Measurements from ENCODE around the gene ETV5. TPM values are rescaled to one million over a fixed set of nuclear protein-coding genes. Genes with fewer than 3 reads are reported as not detected.
A peak's percentile ranks its signal among the peaks of the same experiment; 100 is the strongest.

The ETV5 gene
- total RNA-seq, 4 donors from 2014 or later = 6.6 to 12.4 (median 9.5) TPM

GRCh38 chr3:186108106-186108940 is 566 bp downstream of the ETV5 start:
- no peak for DNase-seq (ENCODE audit: extremely low spot score)
- intact Hi-C loops (cut with DNase I) = loop anchor here (10.0 kb wide), 1 partner anchor 106 kb away; no protein-coding TSS in a partner anchor

GRCh38 chr3:186107215-186108105 is 1.4 kb downstream of the ETV5 start:
- Histone ChIP-seq H3K36me3 (no peaks in the 10 kb centered on the region), H3K9me3 (no peaks in the 10 kb centered on the region), H3K4me3 (peak overlapping the region; percentile 64 to 81 (median 72)), H3K27me3 (peaks cover 0 to 10% (median 0%) of the 10 kb centered on the region in 4 donors), H3K27ac (replicated peaks in 1 of 4) (peak overlapping the region; percentile 75 to 86 (median 82)), H3K4me1 (peaks cover 21 to 46% (median 42%) of the 10 kb centered on the region in 4 donors)
- TF ChIP-seq EP300 (IDR thresholded peaks at IDR 0.05) (no peak), POLR2AphosphoS5 (IDR thresholded peaks at IDR 0.05) (peak in 1 of 2 donors; percentile 38)
- WGBS = 6% methylated on average over 33 of the region's 45 CpGs
- DNase-seq (ENCODE audit: extremely low spot score) = no peak
- intact Hi-C loops (cut with DNase I) = loop anchor here (10.0 kb wide), 1 partner anchor 107 kb away; no protein-coding TSS in a partner anchor

More at GRCh38 chr3:186108106-186108940, 566 bp downstream of the ETV5 start:
- Histone ChIP-seq H3K4me3 (peak overlapping the region; percentile 64 to 81 (median 72)), H3K4me1 (peaks cover 21 to 44% (median 40%) of the 10 kb centered on the region in 4 donors), H3K27me3 (peaks cover 0 to 15% (median 0%) of the 10 kb centered on the region in 4 donors), H3K27ac (replicated peaks in 1 of 4) (peak overlapping the region; percentile 75 to 86 (median 82)), H3K36me3 (no peaks in the 10 kb centered on the region), H3K9me3 (no peaks in the 10 kb centered on the region)
- WGBS = under 1% methylated on average over 26 of the region's 69 CpGs
- TF ChIP-seq EP300 (IDR thresholded peaks at IDR 0.05) (no peak), CTCF (IDR thresholded peaks at IDR 0.05) (no peak), POLR2A (IDR thresholded peaks at IDR 0.05; ENCODE audit: low read depth) (no peak), POLR2AphosphoS5 (IDR thresholded peaks at IDR 0.05) (no peak)

- no peaks in the 10 kb centered on the region for H3K27me3 ChIP-seq
- H3K9me3 ChIP-seq = no peaks in the 10 kb centered on the region
- intact Hi-C loops (cut with DNase I) = loop anchor here (10.0 kb wide), 1 partner anchor 109 kb away; no protein-coding TSS in a partner anchor
- H3K27ac ChIP-seq (replicated peaks in 1 of 4) = no peak overlapping the region
- no peaks in the 10 kb centered on the region for H3K36me3 ChIP-seq
- no peak overlapping the region for H3K4me3 ChIP-seq
- no peak for DNase-seq (ENCODE audit: extremely low spot score)
- WGBS = 79% methylated on average over 6 of the region's 6 CpGs
- peaks cover 18 to 40% (median 36%) of the 10 kb centered on the region in 4 donors for H3K4me1 ChIP-seq
- TF ChIP-seq EP300 (IDR thresholded peaks at IDR 0.05) = no peak
- TF ChIP-seq POLR2AphosphoS5 (IDR thresholded peaks at IDR 0.05) = no peak
- TF ChIP-seq POLR2A (IDR thresholded peaks at IDR 0.05; ENCODE audit: low read depth) = no peak
- no peak for TF ChIP-seq CTCF (IDR thresholded peaks at IDR 0.05)
Measured at GRCh38 chr3:186105543-186105942, 3.3 kb downstream of the ETV5 start.

- Histone ChIP-seq H3K27ac (replicated peaks in 1 of 4) (no peak overlapping the region), H3K4me3 (no peak overlapping the region), H3K9me3 (no peaks in the 10 kb centered on the region), H3K27me3 (no peaks in the 10 kb centered on the region), H3K4me1 (peaks cover 19 to 28% (median 25%) of the 10 kb centered on the region in 4 donors), H3K36me3 (no peaks in the 10 kb centered on the region)
- intact Hi-C loops (cut with DNase I) = loop anchor here (10.0 kb wide), 1 partner anchor 112 kb away; no protein-coding TSS in a partner anchor
- no peak for TF ChIP-seq EP300 (IDR thresholded peaks at IDR 0.05)
- TF ChIP-seq POLR2AphosphoS5 (IDR thresholded peaks at IDR 0.05) = no peak
- 80% methylated on average over 4 of the region's 4 CpGs for WGBS
- no peak for DNase-seq (ENCODE audit: extremely low spot score)
Measured at GRCh38 chr3:186102687-186103086, 6.2 kb downstream of the ETV5 start.

GRCh38 chr3:186100398-186100797 is 8.5 kb downstream of the ETV5 start:
- intact Hi-C loops (cut with DNase I) = loop anchor here (10.0 kb wide), 1 partner anchor 114 kb away; no protein-coding TSS in a partner anchor
- Histone ChIP-seq H3K9me3 (no peaks in the 10 kb centered on the region), H3K4me1 (peaks cover 20 to 30% (median 26%) of the 10 kb centered on the region in 4 donors), H3K4me3 (no peak overlapping the region), H3K27me3 (no peaks in the 10 kb centered on the region), H3K27ac (replicated peaks in 1 of 4) (no peak overlapping the region), H3K36me3 (no peaks in the 10 kb centered on the region)
- TF ChIP-seq EP300 (IDR thresholded peaks at IDR 0.05) (no peak), CTCF (IDR thresholded peaks at IDR 0.05) (no peak), POLR2AphosphoS5 (IDR thresholded peaks at IDR 0.05) (no peak), POLR2A (IDR thresholded peaks at IDR 0.05; ENCODE audit: low read depth) (no peak)
- 88% methylated on average over 3 of the region's 3 CpGs for WGBS
- no peak for DNase-seq (ENCODE audit: extremely low spot score)
